ENCODE results near the gene ZDHHC23.

Gene ZDHHC23

GRCh38 chr3:114011059-114011797 is 63.4 kb downstream of the ZDHHC23 start:
- no peak for DNase-seq
